PFSK-1 (cell line): ENCODE results near the gene SHISAL2B.

Experiments used
- FOXP2 ChIP-seq: optimal IDR thresholded peaks from 2 replicates; pipeline ENCODE3; 2011; ENCODE audit warnings: borderline replicate concordance, control low read depth, inconsistent platforms; ENCODE audit not compliant: insufficient read depth; ENCODE audit errors: extremely low read length, extremely low read depth
- POLR2AphosphoS5 ChIP-seq: IDR thresholded peaks from 2 replicates; pipeline ENCODE4 v1.6.1; 2012; ENCODE audit warnings: low read depth, mild to moderate bottlenecking, control low read depth, low read length, moderate library complexity
- REST ChIP-seq, 2 experiments: IDR thresholded peaks; 2 replicates each; pipeline versions ENCODE4 v1.6.1 to v1.8.0; 2011 to 2012; ENCODE audit warnings: low read depth in 2 of 2, low read length in 2 of 2, control low read depth in 1 of 2, inconsistent platforms in 1 of 2, mild to moderate bottlenecking in 1 of 2, moderate library complexity in 1 of 2; ENCODE audit not compliant: insufficient read depth in 1 of 2
- SIN3A ChIP-seq: IDR thresholded peaks from 2 replicates; pipeline ENCODE4 v1.6.1; 2012; ENCODE audit warnings: mild to moderate bottlenecking, low read length, moderate library complexity, borderline replicate concordance; ENCODE audit not compliant: insufficient read depth
- TAF1 ChIP-seq: IDR thresholded peaks from 2 replicates; pipeline ENCODE4 v1.6.1; 2012; ENCODE audit warnings: low read length, control low read depth, borderline replicate concordance; ENCODE audit not compliant: insufficient read depth

Gene SHISAL2B

GRCh38 chr5:64666078-64666477, 24.2 kb upstream of the SHISAL2B start:
- TF ChIP-seq REST (IDR thresholded peaks at IDR 0.05; ENCODE audit: insufficient read depth in 1 of 2, low read depth in 2 of 2, low read length in 2 of 2) (no peak), FOXP2 (no peak), TAF1 (no peak), POLR2AphosphoS5 (no peak), SIN3A (no peak)

- TF ChIP-seq FOXP2: no peak
- no peak for TF ChIP-seq REST (IDR thresholded peaks at IDR 0.05; ENCODE audit: insufficient read depth in 1 of 2, low read depth in 2 of 2, low read length in 2 of 2)
- no peak for TF ChIP-seq SIN3A
- no peak for TF ChIP-seq POLR2AphosphoS5
- no peak for TF ChIP-seq TAF1
Observed at GRCh38 chr5:64667068-64667467, 23.2 kb upstream of the SHISAL2B start.

GRCh38 chr5:64670277-64670676, 20.0 kb upstream of the SHISAL2B start:
- TF ChIP-seq POLR2AphosphoS5 (no peak), REST (IDR thresholded peaks at IDR 0.05; ENCODE audit: insufficient read depth in 1 of 2, low read depth in 2 of 2, low read length in 2 of 2) (no peak), SIN3A (no peak), FOXP2 (no peak), TAF1 (no peak)

GRCh38 chr5:64671678-64672077, 18.6 kb upstream of the SHISAL2B start:
- TF ChIP-seq REST (IDR thresholded peaks at IDR 0.05; ENCODE audit: insufficient read depth in 1 of 2, low read depth in 2 of 2, low read length in 2 of 2): no peak
- no peak for TF ChIP-seq POLR2AphosphoS5
- TF ChIP-seq SIN3A: no peak
- no peak for TF ChIP-seq FOXP2
- no peak for TF ChIP-seq TAF1

- no peak for TF ChIP-seq REST (IDR thresholded peaks at IDR 0.05; ENCODE audit: insufficient read depth in 1 of 2, low read depth in 2 of 2, low read length in 2 of 2)
- TF ChIP-seq FOXP2: no peak
- no peak for TF ChIP-seq SIN3A
- TF ChIP-seq POLR2AphosphoS5: no peak
- TF ChIP-seq TAF1: no peak
Observed at GRCh38 chr5:64678374-64678773, 11.9 kb upstream of the SHISAL2B start.
